Endothelial cell (in vitro differentiated cells): ENCODE results near the gene FSHB. TPM values are rescaled to one million over a fixed set of nuclear protein-coding genes. Genes with fewer than 3 reads are reported as not detected.
A peak's percentile ranks its signal among the peaks of the same experiment; 100 is the strongest.
"Not testable (repeated sequence)": the region's sequence is repeated elsewhere in the genome, so short reads cannot be mapped to it uniquely, and the experiment has no call there.

Experiments used
- DNase-seq: peaks from one replicate; pipeline ENCODE4 v3.0.0; 2021; ENCODE audit warnings: low spot score
- H3K27ac Mint-ChIP-seq: one replicate; pipeline ENCODE4 v1.8.0; 2021; ENCODE audit warnings: mixed read lengths, inconsistent platforms; ENCODE audit not compliant: unreplicated experiment
- H3K27me3 Mint-ChIP-seq: one replicate; pipeline ENCODE4 v1.8.0; 2021; ENCODE audit warnings: mild to moderate bottlenecking, moderate library complexity, mixed read lengths, inconsistent platforms; ENCODE audit not compliant: unreplicated experiment
- H3K36me3 Mint-ChIP-seq: one replicate; pipeline ENCODE4 v1.8.0; 2021; ENCODE audit warnings: mild to moderate bottlenecking, low read depth, mixed read lengths, inconsistent platforms; ENCODE audit not compliant: unreplicated experiment
- H3K4me1 Mint-ChIP-seq: one replicate; pipeline ENCODE4 v1.8.0; 2021; ENCODE audit warnings: mild to moderate bottlenecking, mixed read lengths, inconsistent platforms; ENCODE audit not compliant: unreplicated experiment
- H3K4me3 Mint-ChIP-seq: one replicate; pipeline ENCODE4 v1.8.0; 2021; ENCODE audit warnings: mild to moderate bottlenecking, mixed read lengths, inconsistent platforms; ENCODE audit not compliant: unreplicated experiment
- H3K9me3 Mint-ChIP-seq: one replicate; pipeline ENCODE4 v1.8.0; 2021; ENCODE audit warnings: mixed read lengths, inconsistent platforms; ENCODE audit not compliant: unreplicated experiment
- long read RNA-seq: library from polyadenylated mRNA; unstranded; transcript quantifications from one replicate; pipeline ENCODE4 v2.0.0, GENCODE V29; 2020; ENCODE audit not compliant: unreplicated experiment
- total RNA-seq: library from RNA; stranded (reverse); fragmentation: NEBNext Ultra II Directional; extraction: Animal tissue kit (Norgen Biotek cat#: 25700); gene quantifications from one replicate; pipeline ENCODE4 v1.2.1, GENCODE V29; 2021; ENCODE audit not compliant: unreplicated experiment
- TF ChIP-seq, protein P1 (sequence below): fragments of 200-600 bp; sonication (generic); IDR thresholded peaks from one replicate; pipeline ENCODE4 v1.5.0; 2021; ENCODE audit warnings: antibody characterized with exemption; ENCODE audit not compliant: unreplicated experiment

The FSHB gene
- not detected for total RNA-seq
- long read RNA-seq, result 0 reads

DNA sequence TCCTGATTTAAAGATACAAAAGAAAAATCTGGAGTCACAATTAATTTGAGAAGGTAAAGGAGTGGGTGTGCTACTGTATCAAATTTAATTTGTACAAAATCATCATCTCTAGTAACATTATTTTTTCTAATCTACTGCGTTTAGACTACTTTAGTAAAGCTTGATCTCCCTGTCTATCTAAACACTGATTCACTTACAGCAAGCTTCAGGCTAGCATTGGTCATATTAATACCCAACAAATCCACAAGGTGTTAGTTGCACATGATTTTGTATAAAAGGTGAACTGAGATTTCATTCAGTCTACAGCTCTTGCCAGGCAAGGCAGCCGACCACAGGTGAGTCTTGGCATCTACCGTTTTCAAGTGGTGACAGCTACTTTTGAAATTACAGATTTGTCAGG, at the start of gene FSHB:
TSS of gene FSHB (plus strand) at position 301 of the 400 bp plus-strand sequence. CDS start 889 bp downstream, outside the sequence.
- Mint-ChIP-seq H3K27ac (no peak within 1 kb of the TSS), H3K27me3 (no peaks in the 10 kb centered on the region), H3K36me3 (no peaks in the 10 kb centered on the region), H3K4me3 (no peak within 1 kb of the TSS), H3K4me1 (no peaks in the 10 kb centered on the region), H3K9me3 (no peaks in the 10 kb centered on the region)
- no peak for DNase-seq
- TF ChIP-seq, protein P1, sequence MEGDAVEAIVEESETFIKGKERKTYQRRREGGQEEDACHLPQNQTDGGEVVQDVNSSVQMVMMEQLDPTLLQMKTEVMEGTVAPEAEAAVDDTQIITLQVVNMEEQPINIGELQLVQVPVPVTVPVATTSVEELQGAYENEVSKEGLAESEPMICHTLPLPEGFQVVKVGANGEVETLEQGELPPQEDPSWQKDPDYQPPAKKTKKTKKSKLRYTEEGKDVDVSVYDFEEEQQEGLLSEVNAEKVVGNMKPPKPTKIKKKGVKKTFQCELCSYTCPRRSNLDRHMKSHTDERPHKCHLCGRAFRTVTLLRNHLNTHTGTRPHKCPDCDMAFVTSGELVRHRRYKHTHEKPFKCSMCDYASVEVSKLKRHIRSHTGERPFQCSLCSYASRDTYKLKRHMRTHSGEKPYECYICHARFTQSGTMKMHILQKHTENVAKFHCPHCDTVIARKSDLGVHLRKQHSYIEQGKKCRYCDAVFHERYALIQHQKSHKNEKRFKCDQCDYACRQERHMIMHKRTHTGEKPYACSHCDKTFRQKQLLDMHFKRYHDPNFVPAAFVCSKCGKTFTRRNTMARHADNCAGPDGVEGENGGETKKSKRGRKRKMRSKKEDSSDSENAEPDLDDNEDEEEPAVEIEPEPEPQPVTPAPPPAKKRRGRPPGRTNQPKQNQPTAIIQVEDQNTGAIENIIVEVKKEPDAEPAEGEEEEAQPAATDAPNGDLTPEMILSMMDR, result no peak

DNA sequence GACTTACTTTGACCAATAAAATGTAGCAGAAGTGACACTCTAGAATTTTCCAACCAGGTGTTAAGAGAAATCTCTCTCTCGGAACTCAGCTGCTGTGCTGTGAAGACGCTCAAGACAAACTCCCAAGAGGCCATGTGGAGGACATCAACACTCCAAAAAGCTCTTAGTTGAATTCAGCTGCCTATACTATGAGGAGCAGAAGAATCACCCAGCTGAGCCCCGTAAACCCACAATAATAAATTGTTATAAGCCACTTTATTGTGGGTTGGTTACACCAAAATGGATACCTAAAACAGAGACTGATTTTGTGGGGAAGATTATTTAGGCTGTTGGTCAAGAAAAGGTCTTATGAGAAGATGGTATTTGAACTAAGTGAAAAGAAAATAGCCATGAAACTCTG, 44.1 kb upstream of the FSHB start:
- TF ChIP-seq, protein P1, result no peak
- peaks cover 4% of the 10 kb centered on the region for H3K27me3 Mint-ChIP-seq
- H3K9me3 Mint-ChIP-seq, result no peaks in the 10 kb centered on the region
- H3K36me3 Mint-ChIP-seq, result no peaks in the 10 kb centered on the region
- DNase-seq, result no peak
- no peaks in the 10 kb centered on the region for H3K4me1 Mint-ChIP-seq
- H3K4me3 Mint-ChIP-seq, result no peak overlapping the region
- H3K27ac Mint-ChIP-seq, result no peak overlapping the region

DNA sequence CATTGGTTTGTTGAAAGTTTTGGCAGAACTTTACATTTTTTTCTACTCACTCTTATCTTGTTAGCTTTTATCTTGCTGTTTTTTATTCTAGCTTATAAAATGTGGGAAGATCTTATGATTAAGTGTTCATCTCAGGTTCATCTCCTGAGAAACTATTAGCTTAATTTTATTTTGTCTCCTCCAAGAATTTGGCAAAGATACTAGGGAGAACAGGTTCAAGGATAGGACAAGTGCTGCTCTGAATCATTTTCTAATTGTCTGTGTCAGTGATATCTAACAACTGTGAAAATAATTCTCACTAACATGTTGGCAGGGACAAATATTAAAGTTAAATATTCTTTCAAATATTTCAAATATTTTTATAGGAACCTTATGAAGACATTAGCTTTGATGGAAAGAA, 38.2 kb upstream of the FSHB start:
- H3K4me1 Mint-ChIP-seq, result no peaks in the 10 kb centered on the region
- no peaks in the 10 kb centered on the region for H3K9me3 Mint-ChIP-seq
- H3K27me3 Mint-ChIP-seq, result peaks cover 1% of the 10 kb centered on the region
- TF ChIP-seq, protein P1, result no peak
- no peak overlapping the region for H3K4me3 Mint-ChIP-seq
- DNase-seq, result no peak
- H3K27ac Mint-ChIP-seq, result no peak overlapping the region
- no peaks in the 10 kb centered on the region for H3K36me3 Mint-ChIP-seq

DNA sequence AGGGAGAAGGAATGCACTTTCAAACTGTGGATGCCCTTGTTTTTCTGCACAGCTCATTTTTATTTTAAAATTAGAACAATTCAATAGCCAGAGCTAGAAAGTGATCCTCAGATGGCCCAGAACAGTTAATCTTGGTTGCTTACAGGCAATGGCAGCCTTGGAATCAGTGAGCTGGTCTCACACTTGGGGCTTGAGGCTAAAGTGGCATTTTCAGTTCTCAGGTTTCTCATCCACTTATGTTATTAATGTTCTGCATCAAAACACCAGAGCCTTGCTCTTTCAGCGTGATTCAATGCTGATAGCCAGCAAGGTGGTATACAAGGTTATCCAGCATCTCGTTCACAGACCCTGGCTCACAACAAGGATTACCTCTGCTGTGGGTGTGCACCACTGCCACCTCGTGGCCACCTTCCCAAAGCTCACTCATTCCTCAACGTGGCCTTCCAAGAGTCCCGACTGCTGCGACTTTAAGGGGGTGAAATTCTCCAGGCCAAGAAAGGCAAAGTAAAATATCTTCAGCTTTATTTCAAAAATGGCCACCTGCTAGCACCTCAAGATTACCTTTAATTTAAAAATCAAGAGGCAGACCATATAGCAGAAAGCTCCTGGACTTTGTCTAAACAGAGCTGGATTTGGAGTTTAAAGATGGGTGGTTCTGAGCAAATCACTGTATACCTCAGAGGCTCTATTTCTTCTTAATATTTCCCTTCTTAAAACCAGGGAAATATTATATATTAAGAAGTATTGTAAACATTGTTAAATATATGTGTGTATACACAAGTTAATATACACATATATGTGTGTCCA, 34.2 kb upstream of the FSHB start:
- no peak overlapping the region for H3K27ac Mint-ChIP-seq
- peak; percentile 78 for DNase-seq
- H3K27me3 Mint-ChIP-seq, result no peaks in the 10 kb centered on the region
- no peak overlapping the region for H3K4me3 Mint-ChIP-seq
- TF ChIP-seq, protein P1, result peak; percentile 74
- H3K36me3 Mint-ChIP-seq, result no peaks in the 10 kb centered on the region
- no peaks in the 10 kb centered on the region for H3K9me3 Mint-ChIP-seq
- H3K4me1 Mint-ChIP-seq, result no peaks in the 10 kb centered on the region

DNA sequence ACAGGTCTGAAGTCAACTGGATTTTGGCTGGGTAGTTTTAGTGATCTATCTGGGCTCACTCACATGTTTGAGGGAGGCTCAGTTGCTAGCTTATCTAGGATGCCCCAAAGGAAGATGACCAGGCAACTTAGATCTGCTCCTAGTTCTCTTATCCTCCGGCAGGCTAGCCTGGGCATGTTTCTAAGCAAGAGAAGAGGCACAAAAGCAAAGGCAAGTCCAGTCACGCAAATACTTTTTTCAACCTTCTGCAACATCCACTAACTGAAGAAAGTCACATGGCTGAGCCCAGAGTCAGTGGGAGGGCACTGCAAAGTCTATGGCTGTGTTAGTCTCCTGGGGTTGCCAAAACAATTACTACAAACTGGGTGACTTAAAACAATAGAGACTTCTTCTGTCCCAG, 32.9 kb upstream of the FSHB start:
- H3K27ac Mint-ChIP-seq, result no peak overlapping the region
- no peaks in the 10 kb centered on the region for H3K36me3 Mint-ChIP-seq
- no peak for DNase-seq
- no peaks in the 10 kb centered on the region for H3K27me3 Mint-ChIP-seq
- TF ChIP-seq, protein P1, result no peak
- no peaks in the 10 kb centered on the region for H3K9me3 Mint-ChIP-seq
- H3K4me3 Mint-ChIP-seq, result no peak overlapping the region
- H3K4me1 Mint-ChIP-seq, result no peaks in the 10 kb centered on the region

DNA sequence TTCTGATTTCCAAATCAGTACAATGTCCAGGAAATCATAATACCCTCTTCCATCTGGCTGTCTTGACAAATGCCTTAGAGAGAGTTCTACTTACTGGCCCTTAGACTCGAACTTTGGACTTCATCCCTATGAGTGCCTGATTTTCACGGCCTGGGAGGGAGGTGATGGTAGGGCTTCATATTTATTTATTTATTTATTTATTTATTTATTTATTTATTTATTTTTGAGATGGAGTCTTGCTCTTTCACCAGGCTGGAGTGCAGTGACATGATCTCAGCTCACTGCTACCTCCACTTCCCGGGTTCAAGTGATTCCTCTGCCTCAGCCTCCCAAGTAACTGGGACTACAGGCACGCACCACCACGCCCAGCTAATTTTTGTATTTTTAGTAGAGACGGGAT, 27.8 kb upstream of the FSHB start:
- DNase-seq, H3K36me3 Mint-ChIP-seq, H3K9me3 Mint-ChIP-seq, H3K4me1 Mint-ChIP-seq, H3K27me3 Mint-ChIP-seq, H3K27ac Mint-ChIP-seq, H3K4me3 Mint-ChIP-seq: not testable (repeated sequence)
